Right lobe of liver (tissue), 6 donors: ENCODE measurements around the gene SDK1. TPM values are rescaled to one million over a fixed set of nuclear protein-coding genes. Genes with fewer than 3 reads are reported as not detected.

Experiments
- ATAC-seq, 4 donors: fragments of 200-7000 bp; cut with Tn5 transposase; one replicate each; pipeline ENCODE4 v1.9.1; 2020; ENCODE audit warnings: mild to moderate bottlenecking in 4 of 4, moderate library complexity in 4 of 4
- DNase-seq, 3 donors: peaks; one replicate each; pipeline ENCODE4 v3.0.0-alpha.2; 2020
- H3K27ac ChIP-seq, 3 donors: fragments of 200-600 bp; one replicate each; pipeline ENCODE4 v1.8.0; 2022
- H3K27me3 ChIP-seq, 2 donors: fragments of 200-600 bp; one replicate each; pipeline ENCODE4 v1.8.0; 2022
- H3K36me3 ChIP-seq, 4 donors: fragments of 200-600 bp; sonication (generic) in 1 of 4; one replicate each; pipeline versions ENCODE4 v1.5.1 to v1.8.0; 2017 to 2022; ENCODE audit warnings: control low read depth in 1 of 4
- H3K4me1 ChIP-seq, 4 donors: fragments of 200-600 bp; sonication (generic) in 1 of 4; one replicate each; pipeline versions ENCODE4 v1.5.1 to v1.8.0; 2017 to 2022; ENCODE audit warnings: control low read depth in 1 of 4
- H3K4me3 ChIP-seq, 3 donors: fragments of 200-600 bp; one replicate each; pipeline ENCODE4 v1.8.0; 2022
- H3K9me3 ChIP-seq, 4 donors: fragments of 200-600 bp; sonication (generic) in 1 of 4; one replicate each; pipeline versions ENCODE4 v1.5.1 to v1.8.0; 2017 to 2022; ENCODE audit warnings: control low read depth in 1 of 4
- POLR2A ChIP-seq: fragments of 450-650 bp; IDR thresholded peaks from one replicate; pipeline ENCODE4 v1.6.1; 2017; ENCODE audit warnings: antibody characterized with exemption, mild to moderate bottlenecking
- WGBS: methylation state at CpG from one replicate; pipeline ENCODE4 v1.1.6; 2018; ENCODE audit warnings: low coverage, low lambda C conversion rate; ENCODE audit not compliant: insufficient coverage; ENCODE audit errors: missing lambda C conversion rate; 5-methylcytosine and 5-hydroxymethylcytosine counted together
- intact Hi-C, 2 donors: fragments of 100-400 bp; cut with DNase I; formaldehyde crosslinking; loops; one replicate each; pipeline versions ENCODE4 v1.11.2 to v1.14.1; 2022
- total RNA-seq, 6 experiments: library from RNA; depleted of rRNA in 2 of 6; stranded (reverse); fragments of >200 nt in 2 of 6; fragmentation: NEBNext Ultra II Directional in 3 of 6; extraction: Animal tissue kit (Norgen Biotek cat#: 25700) in 3 of 6; gene quantifications; one replicate each; pipeline versions ENCODE4 v1.1.0 to v1.2.4, GENCODE V29; 2016 to 2023
- TF ChIP-seq, protein P1 (sequence below), 4 donors: fragments of 200-600 bp in 3 of 4; fragments of 450-650 bp in 1 of 4; IDR thresholded peaks; one replicate each; pipeline versions ENCODE4 v1.5.1 to v1.8.0; 2016 to 2022; ENCODE audit warnings: antibody characterized with exemption in 4 of 4, mild to moderate bottlenecking in 2 of 4
- donor health status: DM: no; HTN: yes; CAD: no.
- donor health status: DM: no; HTN: no; CAD: no.
- donor health status: DM: no; HTN: no; CAD: no.
- donor health status: DM: no; HTN: yes; CAD: no.
- donor health status: DM: no; HTN: yes; CAD: no.

Gene SDK1
- total RNA-seq, 6 experiments from 2014 or later = 0.07 to 1.4 (median 0.65) TPM

DNA sequence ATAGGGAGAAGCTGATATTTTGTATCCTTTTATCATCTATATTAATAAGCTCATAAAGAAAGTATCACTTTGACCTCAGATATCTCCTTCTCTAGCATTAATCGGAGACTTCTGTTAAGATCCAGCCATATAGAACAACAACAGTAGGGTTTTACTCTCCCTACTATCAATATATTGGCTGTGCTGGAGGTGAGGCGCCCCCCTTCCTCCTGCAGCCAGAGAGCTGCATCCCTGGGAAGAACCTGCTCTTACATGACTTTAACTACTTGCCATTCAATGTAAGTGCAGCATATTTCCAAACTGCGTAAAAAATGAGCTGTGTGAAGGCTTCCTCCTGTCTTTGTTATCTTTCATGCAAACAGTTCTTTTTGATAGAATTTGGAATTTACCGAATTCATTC is 247.8 kb downstream of the SDK1 start:
- ATAC-seq (no peak), DNase-seq (no peak)
- Histone ChIP-seq H3K4me1 (no peaks in the 10 kb centered on the region), H3K36me3 (no peaks in the 10 kb centered on the region), H3K4me3 (no peak overlapping the region), H3K27me3 (no peaks in the 10 kb centered on the region), H3K9me3 (no peaks in the 10 kb centered on the region), H3K27ac (no peak overlapping the region)
- intact Hi-C loops = no loop called here
- no peak for TF ChIP-seq POLR2A
- TF ChIP-seq, protein P1, sequence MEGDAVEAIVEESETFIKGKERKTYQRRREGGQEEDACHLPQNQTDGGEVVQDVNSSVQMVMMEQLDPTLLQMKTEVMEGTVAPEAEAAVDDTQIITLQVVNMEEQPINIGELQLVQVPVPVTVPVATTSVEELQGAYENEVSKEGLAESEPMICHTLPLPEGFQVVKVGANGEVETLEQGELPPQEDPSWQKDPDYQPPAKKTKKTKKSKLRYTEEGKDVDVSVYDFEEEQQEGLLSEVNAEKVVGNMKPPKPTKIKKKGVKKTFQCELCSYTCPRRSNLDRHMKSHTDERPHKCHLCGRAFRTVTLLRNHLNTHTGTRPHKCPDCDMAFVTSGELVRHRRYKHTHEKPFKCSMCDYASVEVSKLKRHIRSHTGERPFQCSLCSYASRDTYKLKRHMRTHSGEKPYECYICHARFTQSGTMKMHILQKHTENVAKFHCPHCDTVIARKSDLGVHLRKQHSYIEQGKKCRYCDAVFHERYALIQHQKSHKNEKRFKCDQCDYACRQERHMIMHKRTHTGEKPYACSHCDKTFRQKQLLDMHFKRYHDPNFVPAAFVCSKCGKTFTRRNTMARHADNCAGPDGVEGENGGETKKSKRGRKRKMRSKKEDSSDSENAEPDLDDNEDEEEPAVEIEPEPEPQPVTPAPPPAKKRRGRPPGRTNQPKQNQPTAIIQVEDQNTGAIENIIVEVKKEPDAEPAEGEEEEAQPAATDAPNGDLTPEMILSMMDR (IDR thresholded peaks at IDR 0.05) = no peak
- 51% methylated on average over 4 of the region's 4 CpGs for WGBS

DNA sequence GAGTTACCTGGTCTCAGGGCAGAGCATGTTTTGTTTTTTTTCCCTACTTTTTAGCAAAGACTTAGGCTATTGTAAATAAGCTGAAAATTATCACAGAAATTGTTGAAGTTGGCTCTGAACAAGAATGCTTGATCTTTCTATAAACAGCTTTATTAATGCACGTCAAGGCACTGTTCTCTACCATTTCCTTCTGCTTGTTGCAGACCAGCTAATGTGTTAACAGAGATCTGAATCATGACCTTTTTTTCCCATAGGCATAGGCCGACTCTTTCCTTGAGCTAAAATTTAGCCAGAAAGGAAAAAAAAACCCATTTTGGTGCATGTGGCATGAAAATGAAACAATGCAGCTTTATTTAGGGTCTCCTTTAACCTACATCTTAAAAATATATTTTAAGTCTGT is 248.5 kb downstream of the SDK1 start:
- intact Hi-C loops = no loop called here
- DNase-seq (no peak), ATAC-seq (no peak)
- 44% methylated on average over 2 of the region's 2 CpGs for WGBS
- H3K27ac ChIP-seq = no peak overlapping the region
- TF ChIP-seq, protein P1 (IDR thresholded peaks at IDR 0.05) = no peak
- no peak for TF ChIP-seq POLR2A
- no peaks in the 10 kb centered on the region for H3K4me1 ChIP-seq
- H3K27me3 ChIP-seq = no peaks in the 10 kb centered on the region
- no peaks in the 10 kb centered on the region for H3K9me3 ChIP-seq
- H3K4me3 ChIP-seq = no peak overlapping the region
- no peaks in the 10 kb centered on the region for H3K36me3 ChIP-seq

DNA sequence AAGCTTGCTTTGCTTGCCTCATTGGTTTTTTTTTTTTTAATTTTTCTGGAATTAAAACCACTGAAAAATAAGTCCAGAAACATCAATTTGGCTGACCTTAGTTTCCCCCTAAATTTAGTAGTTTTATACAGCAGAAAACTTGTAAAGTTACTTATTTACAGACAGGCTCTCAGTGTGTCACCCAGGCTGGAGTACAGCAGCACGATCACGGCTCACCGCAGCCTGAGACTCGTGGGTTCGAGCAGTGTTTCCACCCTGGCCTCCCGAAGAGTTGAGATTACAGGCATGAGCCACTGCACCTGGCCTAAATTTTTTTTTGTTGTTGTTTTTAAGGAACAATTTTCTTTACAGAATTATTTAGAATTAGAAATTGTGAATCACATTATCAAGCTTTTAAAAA is 250.5 kb downstream of the SDK1 start:
- no peak for ATAC-seq
- no peak overlapping the region for H3K27ac ChIP-seq
- DNase-seq = no peak
- WGBS = 46% methylated on average over 5 of the region's 6 CpGs
- no peaks in the 10 kb centered on the region for H3K27me3 ChIP-seq
- H3K4me1 ChIP-seq = no peaks in the 10 kb centered on the region
- intact Hi-C loops = no loop called here
- TF ChIP-seq, protein P1 (IDR thresholded peaks at IDR 0.05) = no peak
- no peak for TF ChIP-seq POLR2A
- no peak overlapping the region for H3K4me3 ChIP-seq
- H3K36me3 ChIP-seq = no peaks in the 10 kb centered on the region
- no peaks in the 10 kb centered on the region for H3K9me3 ChIP-seq

DNA sequence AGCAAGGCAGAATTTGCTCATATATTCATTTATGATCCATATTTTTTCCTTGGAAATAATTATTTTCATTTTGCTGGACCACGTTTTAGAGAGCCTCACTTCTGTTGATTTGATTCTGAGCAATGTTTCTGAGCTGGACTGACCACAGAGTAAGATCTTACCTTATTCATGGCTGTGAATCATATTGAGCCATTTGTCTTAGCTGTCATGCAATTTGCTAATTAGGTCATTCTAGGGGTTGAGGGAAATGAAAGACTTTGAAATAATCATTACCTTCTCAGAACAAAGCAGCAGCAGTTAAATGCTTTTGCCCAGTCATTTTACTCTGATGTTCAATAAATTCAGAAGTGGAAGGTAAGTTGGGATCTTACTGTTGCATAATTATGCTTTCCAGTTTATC is 251.4 kb downstream of the SDK1 start:
- intact Hi-C loops = no loop called here
- Histone ChIP-seq H3K27me3 (no peaks in the 10 kb centered on the region), H3K36me3 (no peaks in the 10 kb centered on the region), H3K4me3 (no peak overlapping the region), H3K9me3 (no peaks in the 10 kb centered on the region), H3K4me1 (no peaks in the 10 kb centered on the region), H3K27ac (no peak overlapping the region)
- ATAC-seq (no peak), DNase-seq (no peak)
- TF ChIP-seq, protein P1 (IDR thresholded peaks at IDR 0.05) = no peak
- TF ChIP-seq POLR2A = no peak
- 56% methylated on average over 1 of the region's 1 CpG for WGBS

DNA sequence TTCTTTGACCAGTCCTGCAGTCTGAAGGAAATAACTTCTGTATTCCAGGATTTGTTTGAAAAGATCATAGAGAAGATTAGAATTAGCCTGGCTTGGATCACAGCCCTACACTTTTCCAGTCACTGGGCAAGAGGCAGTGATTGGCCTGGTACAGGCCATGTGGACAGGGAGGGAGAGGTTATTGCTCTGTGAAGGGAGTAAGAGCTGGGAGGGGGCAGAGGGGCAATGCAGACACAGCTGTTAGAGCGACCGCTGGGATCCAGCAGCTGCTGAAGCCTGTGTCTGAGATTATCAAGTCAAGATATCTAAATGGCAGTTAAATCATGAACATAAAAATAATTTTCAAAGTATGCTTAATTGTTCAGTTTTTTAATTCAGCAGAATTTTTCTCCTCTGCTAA is 257.3 kb downstream of the SDK1 start:
- Histone ChIP-seq H3K4me1 (no peaks in the 10 kb centered on the region), H3K36me3 (no peaks in the 10 kb centered on the region), H3K4me3 (no peak overlapping the region), H3K27me3 (no peaks in the 10 kb centered on the region), H3K27ac (no peak overlapping the region), H3K9me3 (no peaks in the 10 kb centered on the region)
- WGBS = 56% methylated on average over 2 of the region's 2 CpGs
- no peak for ATAC-seq
- TF ChIP-seq POLR2A = no peak
- TF ChIP-seq, protein P1 (IDR thresholded peaks at IDR 0.05) = no peak
- intact Hi-C loops = no loop called here
- no peak for DNase-seq
